Dermis blood vessel endothelial cell (primary cell): ENCODE results near the gene ZNF385D. TPM values are rescaled to one million over a fixed set of nuclear protein-coding genes. Genes with fewer than 3 reads are reported as not detected.
A peak's percentile ranks its signal among the peaks of the same experiment; 100 is the strongest.

Source experiments
- DNase-seq: peaks from one replicate; pipeline ENCODE4 v3.0.0; 2010
- total RNA-seq: library from RNA; depleted of rRNA; stranded (reverse); fragments of >200 nt; gene quantifications from 2 replicates; pipeline ENCODE4 v1.2.3, GENCODE V29; 2014

The ZNF385D gene
- total RNA-seq, 1 donor from 2014 or later, result 4.4 TPM

DNA sequence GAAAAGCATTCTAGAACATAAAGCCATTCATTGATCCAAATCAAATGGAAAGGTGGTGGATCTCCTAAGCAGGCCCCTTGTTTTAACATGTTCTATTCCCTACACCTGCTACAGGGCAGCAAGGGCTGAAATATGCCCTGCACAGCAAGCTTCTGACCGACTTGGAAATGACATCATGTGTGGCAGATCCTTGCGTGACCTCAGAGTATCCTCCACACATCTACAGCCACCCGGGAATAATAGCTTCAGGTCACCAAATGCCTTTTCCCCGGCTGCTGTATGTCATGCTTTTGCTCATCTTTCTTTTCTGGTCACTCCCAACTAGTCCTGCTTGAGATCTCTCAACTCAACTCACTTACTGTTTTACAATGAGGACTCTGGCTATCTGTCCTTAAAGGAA is 158.2 kb downstream of the ZNF385D start:
- no peak for DNase-seq

GRCh38 chr3:21587894-21588293 is 163.1 kb downstream of the ZNF385D start:
- DNase-seq, result no peak

DNA sequence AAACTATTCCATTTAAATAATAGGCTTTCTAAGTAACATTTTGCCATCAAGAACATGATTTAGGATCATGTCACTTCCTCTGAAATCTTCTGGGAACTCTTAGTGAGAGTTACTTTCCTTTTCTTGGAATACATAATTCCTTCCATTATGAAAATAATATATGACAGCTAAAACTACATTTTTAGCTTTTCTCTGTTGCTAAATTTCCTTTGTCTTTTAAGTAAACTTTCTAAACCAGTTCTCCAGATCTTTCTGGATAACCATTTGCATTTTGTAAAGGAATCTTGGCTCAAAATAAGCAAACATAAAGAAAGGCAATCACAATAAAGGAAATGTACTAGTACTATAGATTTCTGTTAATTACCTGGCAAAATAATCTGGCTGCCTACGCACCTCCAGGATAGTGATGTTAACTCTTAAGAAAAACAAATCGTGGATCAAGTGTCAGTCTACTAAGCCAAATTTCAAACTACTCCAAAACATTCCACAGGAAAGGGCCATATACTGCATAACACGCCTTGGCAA is 165.7 kb downstream of the ZNF385D start:
- no peak for DNase-seq

DNA sequence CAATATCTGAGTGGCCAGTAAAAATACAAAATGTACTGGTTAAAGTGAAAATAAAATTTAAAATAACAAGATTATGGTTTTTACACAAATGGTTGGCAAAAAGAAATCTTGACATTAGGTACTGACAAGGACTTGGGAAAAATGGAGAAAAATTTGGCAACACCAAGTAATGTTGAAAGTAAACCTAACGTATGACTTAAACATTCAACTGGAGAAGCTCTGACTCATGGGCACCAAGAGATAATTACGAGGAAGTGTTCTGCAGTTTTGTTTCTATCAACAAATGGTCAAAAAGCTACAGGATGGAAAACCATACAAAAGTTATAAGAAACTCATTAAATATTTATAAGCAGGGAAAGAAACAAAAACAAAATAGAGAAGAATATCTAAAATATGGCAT is 177.7 kb downstream of the ZNF385D start:
- DNase-seq, result no peak

DNA sequence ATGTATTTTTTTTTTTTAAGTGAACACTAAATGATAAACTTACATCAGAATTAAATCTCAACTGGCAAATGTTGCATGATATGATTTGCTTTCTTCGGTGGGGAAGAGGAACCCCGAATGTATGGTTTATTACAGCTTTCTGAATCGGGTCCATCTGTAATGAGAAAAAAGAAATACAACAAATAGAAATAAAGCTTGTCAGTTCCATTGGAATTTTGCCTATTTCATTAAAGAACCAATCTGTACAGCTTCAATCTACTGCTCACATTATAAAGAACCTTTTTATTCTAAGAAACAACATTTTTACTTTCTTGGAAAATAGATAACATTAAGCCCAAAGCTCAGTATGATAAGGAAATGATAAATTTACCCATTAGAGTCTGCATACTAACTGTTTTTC is 186.5 kb downstream of the ZNF385D start:
- no peak for DNase-seq

- no peak for DNase-seq
Observed at GRCh38 chr3:21562243-21562642, 188.8 kb downstream of the ZNF385D start.

GRCh38 chr3:21561472-21561871 is 189.5 kb downstream of the ZNF385D start:
- DNase-seq, result no peak

DNA sequence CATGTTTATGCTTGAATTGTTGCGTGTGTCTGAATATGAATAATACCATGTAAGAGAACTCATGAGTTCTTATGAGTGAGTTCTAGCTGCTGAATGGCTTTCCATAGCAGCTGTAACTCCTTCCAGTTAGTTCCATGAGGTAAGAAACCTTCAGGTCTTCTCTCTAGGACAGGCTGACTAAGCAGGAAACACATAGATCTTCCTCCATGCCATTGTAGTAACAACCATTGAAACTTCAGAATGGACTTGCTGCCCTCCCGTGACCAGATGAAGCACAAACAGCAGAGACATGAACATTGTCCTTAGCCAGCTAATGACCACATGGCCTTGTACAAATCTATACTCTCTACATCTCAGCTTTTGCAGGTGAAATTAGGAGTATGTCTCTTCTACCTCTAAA is 200.0 kb downstream of the ZNF385D start:
- peak; percentile 7 for DNase-seq

DNA sequence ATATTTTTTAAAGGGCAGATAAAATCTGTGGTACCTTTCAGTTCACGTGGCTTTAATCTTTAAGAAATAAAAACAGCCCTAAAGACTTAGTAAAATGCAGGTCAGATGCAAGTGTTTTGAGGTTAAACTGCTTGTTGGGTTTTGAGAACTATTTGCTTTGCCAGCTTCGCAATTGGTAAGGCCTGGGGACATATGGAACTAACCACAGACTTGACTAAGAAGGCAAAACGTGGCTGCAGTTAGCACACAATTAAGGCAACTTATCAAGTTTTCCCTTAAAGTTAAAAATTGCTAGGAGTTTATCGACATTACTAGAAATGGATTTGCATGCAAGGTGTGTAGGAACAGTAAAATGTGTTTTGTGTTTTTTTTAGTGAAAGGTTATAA is 206.9 kb downstream of the ZNF385D start:
- DNase-seq, result no peak

- DNase-seq, result no peak
Observed at GRCh38 chr3:21543380-21544075, 207.5 kb downstream of the ZNF385D start.

GRCh38 chr3:21542656-21543379 is 208.2 kb downstream of the ZNF385D start:
- no peak for DNase-seq

GRCh38 chr3:21540265-21540664 is 210.7 kb downstream of the ZNF385D start:
- no peak for DNase-seq

DNA sequence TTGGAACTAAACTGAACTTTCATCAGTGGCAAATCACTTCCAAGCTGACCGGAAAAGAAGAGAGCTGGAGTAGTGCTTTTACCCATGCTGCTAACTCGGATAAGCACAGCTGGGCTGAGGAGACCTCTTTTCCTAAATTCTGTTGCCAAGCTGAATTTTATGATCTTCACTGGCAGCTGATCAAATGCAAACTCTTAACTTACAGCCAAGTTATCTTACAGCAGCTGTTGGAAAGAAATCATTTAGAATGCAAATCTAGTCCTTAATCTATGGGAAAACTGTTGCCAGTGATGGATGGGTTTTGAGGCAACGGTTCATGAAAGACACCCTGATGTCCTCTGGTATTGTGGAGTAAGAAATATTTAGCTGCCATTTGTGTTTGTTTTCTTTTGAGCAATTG is 216.5 kb downstream of the ZNF385D start:
- no peak for DNase-seq

DNA sequence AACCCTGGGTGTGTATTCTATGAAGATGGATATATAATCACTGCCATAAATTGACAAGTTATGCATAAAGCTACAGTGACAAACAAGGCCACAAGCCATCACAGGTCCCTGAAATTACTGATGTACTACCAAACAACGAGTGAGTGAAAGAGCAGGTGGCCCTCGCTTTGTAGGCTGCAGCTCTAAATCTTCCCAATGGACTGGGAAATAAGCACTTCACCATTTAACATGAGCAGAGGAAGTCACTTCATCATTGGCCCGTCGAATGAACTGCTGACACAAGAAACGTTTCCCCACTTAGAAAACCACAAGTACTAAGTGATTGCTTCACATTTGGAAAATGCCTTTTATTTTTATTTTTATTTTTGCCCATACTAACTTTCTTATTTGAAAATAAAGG is 218.0 kb downstream of the ZNF385D start:
- no peak for DNase-seq

DNA sequence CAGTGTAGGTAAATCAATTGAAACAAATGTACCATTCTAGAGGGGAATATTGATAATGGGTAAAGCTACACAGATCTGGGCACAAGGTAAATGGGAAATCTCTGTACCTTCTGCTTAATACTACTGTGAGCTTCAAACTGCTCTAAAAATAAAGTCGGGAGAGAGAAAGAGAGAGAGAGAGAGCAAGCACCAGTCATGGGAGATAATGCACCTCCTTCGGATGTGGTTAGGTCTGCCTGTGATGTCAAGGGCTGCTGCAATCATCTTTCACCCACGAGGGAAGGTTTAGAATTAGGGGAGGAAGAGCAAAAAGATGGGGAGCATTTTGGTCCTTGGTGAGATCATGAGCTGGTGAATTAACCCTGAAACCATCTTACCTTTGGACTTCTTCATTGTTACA is 219.1 kb downstream of the ZNF385D start:
- no peak for DNase-seq

DNA sequence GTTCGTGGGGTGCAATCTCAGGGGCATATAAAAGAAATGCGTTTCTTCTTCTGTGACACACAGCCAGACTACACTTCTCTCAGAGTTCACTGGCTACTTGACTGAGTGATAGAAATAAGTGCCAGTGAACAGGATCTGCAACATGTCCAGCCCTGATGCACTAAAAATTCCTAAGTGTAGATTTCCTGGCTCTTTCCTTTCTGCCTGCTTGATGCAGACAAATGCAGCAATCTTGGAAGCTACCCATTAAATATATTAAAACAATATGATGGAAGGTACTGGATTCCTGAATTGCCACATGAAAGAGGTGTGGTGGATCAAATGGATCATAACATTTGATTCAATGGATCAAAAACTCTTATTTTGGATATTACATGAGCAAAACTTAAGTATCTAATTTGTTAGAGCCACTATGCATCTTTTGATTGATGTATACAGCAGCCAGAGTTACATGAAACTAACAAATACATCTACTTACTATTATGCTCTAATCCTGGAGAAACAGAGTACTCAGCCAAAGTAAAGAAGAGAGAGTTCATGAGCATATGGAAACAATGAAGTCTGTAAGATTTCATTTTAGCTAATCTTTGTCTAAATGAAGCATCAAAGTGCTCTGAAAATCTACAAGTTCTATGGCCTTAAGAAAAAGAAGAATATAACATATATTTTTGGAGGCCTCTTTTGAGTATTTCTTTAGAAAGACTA is 222.6 kb downstream of the ZNF385D start:
- DNase-seq, result no peak

DNA sequence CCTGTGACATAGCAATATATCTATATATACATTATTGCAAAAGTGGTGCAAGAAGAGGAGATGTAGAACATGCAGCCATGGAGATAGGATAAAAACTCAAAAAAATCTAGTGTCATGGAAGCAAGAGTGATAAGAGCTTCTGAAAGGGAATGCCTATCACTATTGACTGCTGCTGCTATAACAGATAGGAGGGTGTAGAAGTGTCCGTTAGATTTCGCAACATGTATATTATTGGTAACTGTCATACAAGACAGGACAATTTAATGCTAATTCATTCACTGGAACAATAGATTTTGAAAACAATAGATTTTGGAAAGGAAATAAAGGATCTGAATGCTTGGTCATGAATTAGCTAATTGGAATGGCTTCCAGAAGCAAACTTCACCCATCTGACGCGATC is 224.5 kb downstream of the ZNF385D start:
- DNase-seq, result no peak

GRCh38 chr3:21524133-21524532 is 226.9 kb downstream of the ZNF385D start:
- no peak for DNase-seq

DNA sequence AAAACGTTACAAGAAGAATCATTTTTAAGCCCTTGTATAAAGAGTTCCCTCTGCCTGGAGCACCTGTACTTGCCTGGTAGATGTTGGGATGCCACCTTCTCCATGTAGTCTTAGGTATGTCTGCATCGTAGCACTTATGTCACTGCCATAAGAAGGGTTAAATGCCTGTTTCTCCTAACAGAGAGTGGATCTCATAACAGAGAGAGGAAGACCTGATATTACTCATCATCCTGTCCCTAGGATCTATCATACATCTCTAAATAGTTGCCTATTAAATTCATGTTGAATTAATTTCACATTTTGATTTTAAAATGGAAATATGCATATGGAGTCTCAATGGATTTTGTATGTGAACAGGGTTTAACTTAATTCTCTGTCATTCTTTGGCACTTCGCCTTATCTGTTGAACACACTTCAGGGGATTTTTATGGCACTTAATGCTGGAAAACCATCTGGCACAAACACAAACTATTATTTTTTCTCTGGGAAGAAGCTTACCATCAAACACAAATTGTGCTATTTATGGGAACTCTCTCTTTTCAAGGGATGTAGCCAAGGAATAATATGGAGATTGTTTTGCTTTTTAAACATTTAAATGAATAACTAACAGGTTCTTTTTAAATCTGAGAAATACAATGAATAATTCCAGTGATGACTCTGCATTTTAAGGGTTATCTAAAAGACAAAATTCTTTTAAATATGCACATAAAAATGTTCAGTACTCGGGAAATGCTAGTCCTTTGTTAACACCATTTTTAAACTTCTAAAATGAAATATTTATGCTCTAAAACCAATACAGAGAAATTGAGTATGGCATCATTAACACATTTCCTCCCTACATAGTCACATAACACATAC is 230.7 kb downstream of the ZNF385D start:
- DNase-seq, result no peak

GRCh38 chr3:21517184-21517583 is 233.8 kb downstream of the ZNF385D start:
- DNase-seq, result no peak

GRCh38 chr3:21515417-21515816 is 235.6 kb downstream of the ZNF385D start:
- no peak for DNase-seq

GRCh38 chr3:21509731-21510470 is 241.1 kb downstream of the ZNF385D start:
- DNase-seq, result no peak
